Upper lobe of left lung (tissue), 6 donors: ENCODE results near the gene LGALS9. TPM values are rescaled to one million over a fixed set of nuclear protein-coding genes. Genes with fewer than 3 reads are reported as not detected.
A peak's percentile ranks its signal among the peaks of the same experiment; 100 is the strongest.
"Not testable (repeated sequence)": the region's sequence is repeated elsewhere in the genome, so short reads cannot be mapped to it uniquely, and the experiment has no call there.

Source experiments
- ATAC-seq, 2 donors: fragments of 200-7000 bp; cut with Tn5 transposase; one replicate each; pipeline ENCODE4 v1.9.1; 2022; ENCODE audit warnings: mild to moderate bottlenecking in 2 of 2, moderate library complexity in 2 of 2; ENCODE audit not compliant: low FRiP score in 2 of 2
- DNase-seq, 2 donors: peaks; one replicate each; pipeline ENCODE4 v3.0.0-alpha.2; 2019 to 2020
- H3K27ac ChIP-seq, 4 donors: fragments of 200-600 bp; sonication (generic); one replicate each; pipeline ENCODE4 v1.5.1; 2016 to 2019
- H3K27me3 ChIP-seq, 4 donors: fragments of 200-600 bp; sonication (generic); one replicate each; pipeline ENCODE4 v1.5.1; 2017 to 2019
- H3K36me3 ChIP-seq, 4 donors: fragments of 200-600 bp; sonication (generic); one replicate each; pipeline ENCODE4 v1.5.1; 2016 to 2019
- H3K4me1 ChIP-seq, 4 donors: fragments of 200-600 bp; sonication (generic); one replicate each; pipeline ENCODE4 v1.5.1; 2018 to 2019
- H3K4me3 ChIP-seq, 4 donors: fragments of 200-600 bp; sonication (generic); one replicate each; pipeline ENCODE4 v1.5.1; 2017 to 2019; ENCODE audit warnings: mild to moderate bottlenecking in 2 of 4, moderate library complexity in 1 of 4
- H3K9me3 ChIP-seq, 4 donors: fragments of 200-600 bp; sonication (generic); one replicate each; pipeline ENCODE4 v1.5.1; 2018 to 2019
- EP300 ChIP-seq, 4 donors: sonication (generic); formaldehyde crosslinking; IDR thresholded peaks; one replicate each; pipeline ENCODE4 v1.5.1; 2017; ENCODE audit warnings: antibody characterized with exemption in 4 of 4, control low read depth in 2 of 4
- POLR2A ChIP-seq, 4 donors: fragments of 450-650 bp; IDR thresholded peaks; one replicate each; pipeline ENCODE4 v1.5.1; 2016 to 2017; ENCODE audit warnings: antibody characterized with exemption in 4 of 4, mild to moderate bottlenecking in 2 of 4
- POLR2AphosphoS5 ChIP-seq, 2 donors: sonication (generic); formaldehyde crosslinking; IDR thresholded peaks; one replicate each; pipeline ENCODE4 v1.5.1; 2017; ENCODE audit warnings: antibody characterized with exemption in 2 of 2
- WGBS, 2 donors: methylation state at CpG; one replicate each; pipeline ENCODE4 v1.1.5; 2017 to 2018; 5-methylcytosine and 5-hydroxymethylcytosine counted together
- total RNA-seq, 6 donors: library from RNA; depleted of rRNA in 4 of 6; stranded (reverse); fragments of >200 nt in 4 of 6; gene quantifications; one replicate each; pipeline versions ENCODE4 v1.1.0 to v1.2.1, GENCODE V29; 2016 to 2021
- TF ChIP-seq, protein P1 (sequence below), 6 experiments: fragments of 450-650 bp in 4 of 6; fragments of 200-600 bp in 2 of 6; sonication (generic) in 2 of 6; IDR thresholded peaks; one replicate each; pipeline ENCODE4 v1.5.1; 2016 to 2019; ENCODE audit warnings: antibody characterized with exemption in 6 of 6
- donor health status: DM: no; HTN: no; CAD: no; lungs with moderate emphysema.
- donor health status: DM: no; HTN: yes; CAD: no; lungs with severe emphysema.

The LGALS9 gene
- total RNA-seq, 6 donors from 2014 or later = 64.6 to 238 (median 150) TPM

DNA sequence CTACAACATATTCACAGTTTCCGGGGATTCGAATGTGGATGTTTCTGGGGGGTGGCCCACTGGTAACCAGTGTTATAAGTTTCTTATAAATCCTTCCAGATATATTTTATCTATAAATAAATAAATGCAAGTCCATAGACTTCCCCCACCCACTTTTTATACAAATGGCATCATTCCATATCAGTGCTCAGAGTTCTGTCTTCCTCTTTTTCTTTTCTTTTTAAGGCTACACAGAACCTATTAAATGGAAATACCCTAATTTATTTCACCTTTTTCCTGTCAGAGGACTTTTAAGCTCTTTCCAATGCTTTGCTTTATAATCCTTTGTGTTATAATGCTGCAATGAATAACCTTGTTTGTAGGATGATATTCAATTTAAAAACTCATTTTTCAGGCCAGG lies 3.8 kb downstream of the LGALS9 start:
- no peaks in the 10 kb centered on the region for H3K9me3 ChIP-seq
- H3K27ac ChIP-seq = no peak overlapping the region
- no peak overlapping the region for H3K4me3 ChIP-seq
- 91% methylated on average over 2 of the region's 2 CpGs for WGBS, 2 donors
- no peak for DNase-seq
- ATAC-seq = no peak
- peaks cover 0 to 7% (median 2%) of the 10 kb centered on the region in 4 donors for H3K36me3 ChIP-seq
- peaks cover 31 to 52% (median 38%) of the 10 kb centered on the region in 4 donors for H3K4me1 ChIP-seq
- no peak for TF ChIP-seq POLR2A (IDR thresholded peaks at IDR 0.05)
- TF ChIP-seq, protein P1, sequence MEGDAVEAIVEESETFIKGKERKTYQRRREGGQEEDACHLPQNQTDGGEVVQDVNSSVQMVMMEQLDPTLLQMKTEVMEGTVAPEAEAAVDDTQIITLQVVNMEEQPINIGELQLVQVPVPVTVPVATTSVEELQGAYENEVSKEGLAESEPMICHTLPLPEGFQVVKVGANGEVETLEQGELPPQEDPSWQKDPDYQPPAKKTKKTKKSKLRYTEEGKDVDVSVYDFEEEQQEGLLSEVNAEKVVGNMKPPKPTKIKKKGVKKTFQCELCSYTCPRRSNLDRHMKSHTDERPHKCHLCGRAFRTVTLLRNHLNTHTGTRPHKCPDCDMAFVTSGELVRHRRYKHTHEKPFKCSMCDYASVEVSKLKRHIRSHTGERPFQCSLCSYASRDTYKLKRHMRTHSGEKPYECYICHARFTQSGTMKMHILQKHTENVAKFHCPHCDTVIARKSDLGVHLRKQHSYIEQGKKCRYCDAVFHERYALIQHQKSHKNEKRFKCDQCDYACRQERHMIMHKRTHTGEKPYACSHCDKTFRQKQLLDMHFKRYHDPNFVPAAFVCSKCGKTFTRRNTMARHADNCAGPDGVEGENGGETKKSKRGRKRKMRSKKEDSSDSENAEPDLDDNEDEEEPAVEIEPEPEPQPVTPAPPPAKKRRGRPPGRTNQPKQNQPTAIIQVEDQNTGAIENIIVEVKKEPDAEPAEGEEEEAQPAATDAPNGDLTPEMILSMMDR (IDR thresholded peaks at IDR 0.05) = no peak
- H3K27me3 ChIP-seq = no peaks in the 10 kb centered on the region

DNA sequence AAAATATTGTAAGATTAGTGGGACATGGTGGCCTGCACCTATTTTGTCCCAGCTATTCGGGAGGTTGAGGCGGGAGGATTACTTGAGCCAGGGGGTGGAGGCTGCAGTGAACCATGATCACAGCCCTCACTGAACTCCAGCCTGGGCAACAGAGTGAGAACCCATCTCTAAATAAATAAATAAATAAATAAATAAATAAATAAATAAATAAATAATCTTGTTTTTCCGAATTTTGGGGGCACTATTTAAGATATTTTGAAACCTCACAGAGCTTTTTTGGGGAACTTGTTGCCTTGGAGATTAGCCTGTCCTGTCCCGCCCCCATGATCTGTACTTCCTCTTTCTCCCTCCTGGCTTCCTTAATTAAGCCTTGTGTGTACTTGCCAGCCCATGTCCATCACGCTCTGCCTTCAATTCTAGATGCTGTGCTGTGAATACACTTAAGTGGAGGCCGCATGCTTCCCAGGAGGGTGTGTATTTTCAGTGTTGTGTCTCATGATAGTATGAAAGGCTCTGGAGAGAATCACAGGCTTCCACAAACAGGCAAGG lies 4.4 kb downstream of the LGALS9 start:
- no peaks in the 10 kb centered on the region for H3K9me3 ChIP-seq
- no peak overlapping the region for H3K4me3 ChIP-seq
- peak overlapping the region in 2 of 4 donors; percentile 39 to 54 for H3K27ac ChIP-seq
- ATAC-seq (peak in 1 of 2 donors; percentile 37), DNase-seq (peak in 1 of 2 donors; percentile 70)
- TF ChIP-seq, protein P1 (IDR thresholded peaks at IDR 0.05) = no peak
- TF ChIP-seq POLR2A (IDR thresholded peaks at IDR 0.05) (no peak), EP300 (IDR thresholded peaks at IDR 0.05) (no peak), POLR2AphosphoS5 (IDR thresholded peaks at IDR 0.05) (no peak)
- 72 to 77% methylated on average over 6 of the region's 6 CpGs for WGBS, 2 donors
- H3K27me3 ChIP-seq = no peaks in the 10 kb centered on the region
- H3K4me1 ChIP-seq = peaks cover 31 to 52% (median 38%) of the 10 kb centered on the region in 4 donors
- H3K36me3 ChIP-seq = peaks cover 0 to 10% (median 4%) of the 10 kb centered on the region in 4 donors

DNA sequence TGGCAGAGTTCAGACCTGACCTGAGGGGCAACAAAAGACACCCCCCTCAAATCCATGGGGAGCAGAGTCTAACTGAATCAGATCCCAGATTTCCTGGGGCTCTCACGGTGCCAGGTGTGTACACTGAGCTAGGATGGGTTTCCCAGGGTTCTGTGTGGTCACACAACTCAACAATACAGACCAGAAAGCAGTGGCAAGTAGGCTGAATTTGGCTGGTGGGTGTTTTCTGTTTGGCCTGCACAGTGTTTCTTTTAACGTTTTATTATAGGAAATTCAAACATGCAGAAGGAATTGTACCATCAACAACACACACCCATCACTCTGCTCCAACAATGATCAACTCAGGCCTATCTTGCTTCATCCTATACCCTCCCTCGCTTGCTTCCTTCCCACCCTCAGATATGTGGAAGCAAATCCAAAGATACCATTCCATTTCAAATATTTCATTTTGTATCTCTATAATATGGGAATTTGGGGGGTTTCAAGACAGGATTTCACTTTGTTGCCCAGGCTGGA lies 5.1 kb downstream of the LGALS9 start:
- WGBS, 2 donors = 66 to 71% methylated on average over 2 to 3 of the region's 3 CpGs
- Histone ChIP-seq H3K4me1 (peaks cover 29 to 46% (median 33%) of the 10 kb centered on the region in 4 donors), H3K27ac (peak overlapping the region in 2 of 4 donors; percentile 39 to 54), H3K36me3 (peaks cover 0 to 17% (median 9%) of the 10 kb centered on the region in 4 donors)
- not testable (repeated sequence) for H3K4me3 ChIP-seq, H3K27me3 ChIP-seq, DNase-seq, ATAC-seq, H3K9me3 ChIP-seq

DNA sequence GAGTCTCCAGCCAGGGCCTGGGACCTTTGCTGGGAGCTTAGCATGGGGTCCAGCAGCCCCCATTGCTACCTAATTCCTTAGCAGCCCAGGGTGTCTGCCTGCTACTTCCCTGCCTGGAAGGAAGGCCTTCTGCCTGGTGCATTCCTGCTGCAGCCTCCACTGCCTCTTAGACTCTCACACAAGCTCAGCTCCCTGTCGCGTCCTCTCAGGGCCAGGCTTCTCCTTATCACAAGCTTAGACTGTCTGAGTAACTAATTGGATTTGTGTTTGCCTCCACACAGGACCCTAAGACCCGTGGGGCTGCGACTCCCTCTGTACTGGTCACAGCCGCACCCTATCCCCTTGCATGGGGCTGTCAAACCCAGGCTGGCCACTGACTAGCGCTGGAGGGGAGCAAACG lies 6.8 kb downstream of the LGALS9 start:
- H3K27ac ChIP-seq, DNase-seq, H3K4me3 ChIP-seq, ATAC-seq, H3K9me3 ChIP-seq, H3K27me3 ChIP-seq: not testable (repeated sequence)
- Histone ChIP-seq H3K4me1 (peaks cover 13 to 28% (median 18%) of the 10 kb centered on the region in 4 donors), H3K36me3 (peaks cover 0 to 18% (median 10%) of the 10 kb centered on the region in 4 donors)
- 84 to 92% methylated on average over 5 of the region's 7 CpGs for WGBS, 2 donors

DNA sequence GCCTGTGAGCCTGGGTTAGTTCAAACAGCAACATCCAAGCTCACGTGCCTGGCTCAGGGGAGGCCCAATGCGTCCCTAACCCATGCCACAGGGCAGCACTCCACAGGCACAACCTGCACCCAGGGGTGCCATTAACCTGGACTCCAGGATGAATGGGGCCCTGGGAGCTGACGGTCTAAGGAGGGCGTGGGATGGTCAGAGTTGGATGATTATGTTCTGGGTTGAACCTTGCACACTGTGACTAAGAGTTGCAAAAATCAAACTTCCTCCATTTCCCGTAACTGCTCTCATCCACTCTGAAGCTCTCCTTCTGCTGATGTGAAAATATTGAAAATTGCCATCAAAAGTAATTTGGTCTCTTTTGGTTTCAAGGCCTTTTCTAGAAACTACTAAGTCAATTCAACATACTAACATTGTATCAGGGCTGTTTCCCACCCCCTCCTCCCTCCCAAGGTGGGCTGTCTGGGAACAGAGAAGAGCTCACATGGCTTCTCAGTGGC lies 7.5 kb downstream of the LGALS9 start:
- H3K4me3 ChIP-seq, H3K27ac ChIP-seq, H3K27me3 ChIP-seq, DNase-seq, H3K9me3 ChIP-seq: not testable (repeated sequence)
- 75 to 81% methylated on average over 1 to 2 of the region's 5 CpGs for WGBS, 2 donors
- ATAC-seq = peak in 1 of 2 donors; percentile 9
- peaks cover 7 to 22% (median 11%) of the 10 kb centered on the region in 4 donors for H3K4me1 ChIP-seq
- H3K36me3 ChIP-seq = peaks cover 0 to 20% (median 10%) of the 10 kb centered on the region in 4 donors

DNA sequence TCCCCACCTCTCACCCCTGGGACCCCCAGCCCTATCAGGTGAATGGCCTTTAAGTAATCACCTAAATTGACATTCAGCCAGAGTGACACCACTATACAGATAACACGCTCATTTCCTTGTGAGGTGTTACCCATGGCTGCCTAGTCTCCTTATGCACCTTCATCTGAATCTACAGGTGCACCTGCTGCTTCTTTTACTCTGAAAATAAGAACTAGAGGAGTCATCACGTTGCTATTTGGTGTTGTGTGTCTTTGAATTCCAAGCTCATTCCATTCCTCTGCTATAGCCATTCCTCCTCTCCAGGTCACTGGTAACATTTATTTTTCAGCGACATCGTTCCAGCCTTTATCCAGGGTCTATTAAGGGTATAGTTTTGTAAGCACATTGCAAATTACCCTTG lies 9.8 kb downstream of the LGALS9 start:
- H3K4me1 ChIP-seq = peaks cover 0 to 2% (median 0%) of the 10 kb centered on the region in 4 donors
- H3K4me3 ChIP-seq = no peak overlapping the region
- H3K36me3 ChIP-seq = peaks cover 0 to 27% (median 12%) of the 10 kb centered on the region in 4 donors
- no peak for DNase-seq
- no peak overlapping the region for H3K27ac ChIP-seq
- WGBS, 2 donors = 90% methylated on average over 4 of the region's 4 CpGs
- no peaks in the 10 kb centered on the region for H3K27me3 ChIP-seq
- TF ChIP-seq POLR2A (IDR thresholded peaks at IDR 0.05) (no peak), EP300 (IDR thresholded peaks at IDR 0.05) (no peak)
- no peaks in the 10 kb centered on the region for H3K9me3 ChIP-seq
- ATAC-seq = no peak

DNA sequence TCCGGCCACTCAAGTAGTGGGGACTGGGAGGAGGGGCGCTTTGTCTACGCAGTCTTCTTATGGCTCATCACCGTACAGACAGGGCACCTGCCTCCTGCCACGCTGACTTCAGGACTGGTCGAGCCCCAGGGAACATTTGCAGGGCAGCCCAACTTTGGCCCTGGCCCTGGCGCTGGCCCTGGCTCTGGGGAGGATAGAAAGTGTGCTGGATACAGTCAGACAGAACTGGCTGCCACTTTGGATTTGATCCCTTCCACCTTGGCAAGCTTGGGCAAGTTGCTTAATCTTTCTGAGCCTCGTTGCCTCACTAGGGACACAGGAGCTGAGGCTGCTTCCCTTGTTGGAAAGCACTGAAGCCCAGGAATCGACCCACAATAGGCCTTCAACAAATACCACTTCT lies 13.6 kb downstream of the LGALS9 start:
- H3K4me1 ChIP-seq = peaks cover 0 to 4% (median 0%) of the 10 kb centered on the region in 4 donors
- TF ChIP-seq, protein P1 (IDR thresholded peaks at IDR 0.05) = no peak
- TF ChIP-seq EP300 (IDR thresholded peaks at IDR 0.05) = no peak
- no peak for TF ChIP-seq POLR2A (IDR thresholded peaks at IDR 0.05)
- peak in 1 of 2 donors; percentile 31 for TF ChIP-seq POLR2AphosphoS5 (IDR thresholded peaks at IDR 0.05)
- DNase-seq = peak in 1 of 2 donors; percentile 62
- H3K9me3 ChIP-seq = no peaks in the 10 kb centered on the region
- WGBS, 2 donors = 68 to 78% methylated on average over 4 to 9 of the region's 9 CpGs
- H3K36me3 ChIP-seq = peaks cover 0 to 25% (median 13%) of the 10 kb centered on the region in 4 donors
- H3K4me3 ChIP-seq = no peak overlapping the region
- H3K27me3 ChIP-seq = no peaks in the 10 kb centered on the region
- ATAC-seq = peak in 1 of 2 donors; percentile 44
- H3K27ac ChIP-seq = no peak overlapping the region
